ENCODE data around the gene BCL11A.

Gene BCL11A

DNA sequence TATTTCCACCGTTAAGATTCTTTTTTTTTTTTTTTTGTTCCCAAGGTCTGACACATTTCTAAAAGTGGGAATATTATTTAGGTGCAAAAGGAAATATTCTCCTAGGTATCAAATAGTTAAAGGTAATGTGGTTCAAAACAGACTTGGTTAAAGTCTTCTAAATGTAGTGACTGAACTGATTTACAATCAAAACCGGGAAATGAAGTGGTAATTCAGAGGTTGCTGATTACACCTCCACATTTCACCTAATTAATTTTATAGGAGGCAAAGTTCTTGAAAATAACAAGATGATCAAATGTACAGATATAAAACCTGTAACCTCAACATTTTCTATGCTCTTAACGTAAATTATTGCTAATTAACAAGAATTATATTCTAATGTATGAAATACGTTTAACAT, 5.1 kb downstream of the BCL11A start:
- peak overlapping the region; percentile 91 for H3K9ac ChIP-seq (ENCODE audit: low read length)
- peak overlapping the region; percentile 100 for H3K4me2 ChIP-seq (ENCODE audit: low read depth, low read length, poor library complexity, severe bottlenecking)
- H3K4me3 ChIP-seq (ENCODE audit: insufficient read depth, low read length, poor library complexity, severe bottlenecking) = peak overlapping the region; percentile 84
- H3F3A ChIP-seq (ENCODE audit: insufficient read depth) = peaks cover 37% of the 10 kb centered on the region
- H2AFZ ChIP-seq (ENCODE audit: low read depth, low read length, severe bottlenecking) = no peak overlapping the region
- H3K9me2 ChIP-seq (replicated peaks; ENCODE audit: insufficient read depth, low read length) = no peaks in the 10 kb centered on the region
- TF ChIP-seq EZH2phosphoT487 (conservative IDR thresholded peaks at IDR 0.05; ENCODE audit: low read length) (no peak), CTCF (IDR thresholded peaks at IDR 0.05; ENCODE audit: insufficient read depth, low read length, poor library complexity, severe bottlenecking) (no peak)
- peaks cover 32% of the 10 kb centered on the region for H4K20me1 ChIP-seq (ENCODE audit: low read depth, low read length)
- H3K27ac ChIP-seq (ENCODE audit: low read depth, low read length) = peak overlapping the region; percentile 97
- H3K36me3 ChIP-seq (ENCODE audit: low read length) = peaks cover 32% of the 10 kb centered on the region
- peaks cover 98% of the 10 kb centered on the region for H3K79me2 ChIP-seq (ENCODE audit: insufficient read depth, low read length)
- no peaks in the 10 kb centered on the region for H3K27me3 ChIP-seq (ENCODE audit: low read length)
- no peaks in the 10 kb centered on the region for H3K9me3 ChIP-seq (ENCODE audit: insufficient read depth, low read length)

DNA sequence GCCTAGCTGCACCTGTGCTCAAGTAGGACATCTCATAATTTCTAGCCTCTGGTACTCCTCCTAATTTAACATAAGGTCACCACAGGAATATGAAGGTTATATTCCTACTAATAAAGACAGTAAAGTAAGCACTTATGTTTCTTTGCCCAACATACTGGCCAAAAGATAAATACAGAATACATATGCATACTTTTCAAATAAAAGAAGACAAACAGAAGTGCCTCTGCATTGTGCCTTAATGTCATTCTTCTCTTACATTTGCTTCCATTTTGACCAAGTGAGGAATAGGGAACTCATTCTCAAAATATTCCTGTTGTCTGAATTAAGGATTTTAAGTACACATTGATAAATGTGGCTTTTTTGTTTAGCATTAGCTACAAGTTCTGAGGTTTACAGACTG, 5.6 kb downstream of the BCL11A start:
- Histone ChIP-seq H3K79me2 (ENCODE audit: insufficient read depth, low read length) (peaks cover 98% of the 10 kb centered on the region), H3K9me2 (replicated peaks; ENCODE audit: insufficient read depth, low read length) (no peaks in the 10 kb centered on the region), H3K27me3 (ENCODE audit: low read length) (no peaks in the 10 kb centered on the region), H3K27ac (ENCODE audit: low read depth, low read length) (peak overlapping the region; percentile 97), H3K4me2 (ENCODE audit: low read depth, low read length, poor library complexity, severe bottlenecking) (peak overlapping the region; percentile 100), H2AFZ (ENCODE audit: low read depth, low read length, severe bottlenecking) (no peak overlapping the region), H3F3A (ENCODE audit: insufficient read depth) (peaks cover 41% of the 10 kb centered on the region), H3K36me3 (ENCODE audit: low read length) (peaks cover 36% of the 10 kb centered on the region), H3K9me3 (ENCODE audit: insufficient read depth, low read length) (no peaks in the 10 kb centered on the region), H3K4me3 (ENCODE audit: insufficient read depth, low read length, poor library complexity, severe bottlenecking) (peak overlapping the region; percentile 84), H4K20me1 (ENCODE audit: low read depth, low read length) (peaks cover 32% of the 10 kb centered on the region), H3K9ac (ENCODE audit: low read length) (peak overlapping the region; percentile 91)
- TF ChIP-seq EZH2phosphoT487 (conservative IDR thresholded peaks at IDR 0.05; ENCODE audit: low read length) (no peak), CTCF (IDR thresholded peaks at IDR 0.05; ENCODE audit: insufficient read depth, low read length, poor library complexity, severe bottlenecking) (no peak)

DNA sequence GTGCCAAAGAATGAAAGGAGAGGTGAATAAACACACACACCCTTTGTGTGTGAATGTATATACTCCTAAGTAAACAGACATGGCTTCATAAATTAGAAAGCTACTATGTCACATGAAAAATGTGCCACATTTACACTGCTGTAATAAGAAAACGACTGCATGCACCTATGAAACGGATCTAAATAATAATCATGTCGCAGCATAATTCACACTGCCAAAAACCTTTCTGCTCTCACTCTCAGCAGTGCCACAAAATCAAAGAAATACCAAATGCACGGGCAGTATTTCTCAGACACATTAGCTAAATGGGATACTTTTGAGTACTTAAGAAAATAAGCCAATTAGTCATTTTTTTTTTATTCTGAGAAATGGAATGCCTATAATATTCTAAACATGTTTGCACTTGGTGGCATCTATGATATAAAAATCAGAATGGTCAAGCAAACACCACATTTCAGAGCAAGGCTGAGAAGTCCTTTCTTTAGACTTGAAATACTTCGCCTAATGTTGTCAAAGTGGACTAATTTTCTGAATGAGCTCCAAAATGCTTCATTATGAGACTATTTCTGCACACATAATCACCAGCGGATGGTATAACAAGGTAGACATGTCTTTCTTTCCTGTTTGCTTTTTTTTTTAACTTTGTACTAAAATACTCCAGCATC, 6.6 kb downstream of the BCL11A start:
- H3K27me3 ChIP-seq (ENCODE audit: low read length) = no peaks in the 10 kb centered on the region
- H3K36me3 ChIP-seq (ENCODE audit: low read length) = peaks cover 43% of the 10 kb centered on the region
- H3F3A ChIP-seq (ENCODE audit: insufficient read depth) = peaks cover 42% of the 10 kb centered on the region
- peak overlapping the region; percentile 100 for H3K4me2 ChIP-seq (ENCODE audit: low read depth, low read length, poor library complexity, severe bottlenecking)
- peaks cover 98% of the 10 kb centered on the region for H3K79me2 ChIP-seq (ENCODE audit: insufficient read depth, low read length)
- peaks cover 38% of the 10 kb centered on the region for H4K20me1 ChIP-seq (ENCODE audit: low read depth, low read length)
- H3K27ac ChIP-seq (ENCODE audit: low read depth, low read length) = peak overlapping the region; percentile 97
- H2AFZ ChIP-seq (ENCODE audit: low read depth, low read length, severe bottlenecking) = no peak overlapping the region
- TF ChIP-seq EZH2phosphoT487 (conservative IDR thresholded peaks at IDR 0.05; ENCODE audit: low read length) = no peak
- no peak for TF ChIP-seq CTCF (IDR thresholded peaks at IDR 0.05; ENCODE audit: insufficient read depth, low read length, poor library complexity, severe bottlenecking)
- peak overlapping the region; percentile 91 for H3K9ac ChIP-seq (ENCODE audit: low read length)
- no peaks in the 10 kb centered on the region for H3K9me3 ChIP-seq (ENCODE audit: insufficient read depth, low read length)
- no peaks in the 10 kb centered on the region for H3K9me2 ChIP-seq (replicated peaks; ENCODE audit: insufficient read depth, low read length)
- H3K4me3 ChIP-seq (ENCODE audit: insufficient read depth, low read length, poor library complexity, severe bottlenecking) = peak overlapping the region; percentile 84

Measured in SU-DHL-6 (cell line).